Measurements from ENCODE around the gene GEMIN5.

Gene GEMIN5

DNA sequence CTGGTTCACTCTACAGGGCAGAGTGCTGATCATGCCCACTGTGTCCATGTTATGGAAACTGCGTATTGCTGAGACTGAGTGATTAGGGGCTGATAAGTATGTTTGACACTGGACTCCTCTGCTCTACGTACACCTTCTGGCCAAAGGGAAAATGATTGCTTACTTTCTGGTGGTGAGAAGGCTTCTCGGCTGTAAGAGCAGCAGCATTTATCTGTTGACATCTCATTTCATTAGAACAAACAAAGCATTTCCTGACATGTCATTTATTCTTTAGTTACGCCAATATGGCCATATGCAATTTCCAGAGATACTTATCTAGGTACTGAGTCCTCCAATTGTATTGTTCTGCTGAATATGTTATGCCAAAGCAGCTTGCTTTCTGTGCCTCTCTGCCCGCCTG lies 93.2 kb downstream of the GEMIN5 start:
- DNase-seq = no peak

- no peak for DNase-seq
Measured at GRCh38 chr5:154842689-154843530, 95.1 kb downstream of the GEMIN5 start.

- DNase-seq = no peak
Measured at GRCh38 chr5:154841273-154841661, 96.7 kb downstream of the GEMIN5 start.

GRCh38 chr5:154840435-154841272 lies 97.4 kb downstream of the GEMIN5 start:
- DNase-seq = no peak

Data from fibroblast of skin of back (primary cell).